ENCODE results near the gene TRIM71. TPM values are rescaled to one million over a fixed set of nuclear protein-coding genes. Genes with fewer than 3 reads are reported as not detected.
"Not testable (repeated sequence)": the region's sequence is repeated elsewhere in the genome, so short reads cannot be mapped to it uniquely, and the experiment has no call there.

Gene TRIM71
- polyA plus RNA-seq, 1 donor (not counting 4 experiments of a cell fraction or from before 2014, with no cell fraction given), result not detected

DNA sequence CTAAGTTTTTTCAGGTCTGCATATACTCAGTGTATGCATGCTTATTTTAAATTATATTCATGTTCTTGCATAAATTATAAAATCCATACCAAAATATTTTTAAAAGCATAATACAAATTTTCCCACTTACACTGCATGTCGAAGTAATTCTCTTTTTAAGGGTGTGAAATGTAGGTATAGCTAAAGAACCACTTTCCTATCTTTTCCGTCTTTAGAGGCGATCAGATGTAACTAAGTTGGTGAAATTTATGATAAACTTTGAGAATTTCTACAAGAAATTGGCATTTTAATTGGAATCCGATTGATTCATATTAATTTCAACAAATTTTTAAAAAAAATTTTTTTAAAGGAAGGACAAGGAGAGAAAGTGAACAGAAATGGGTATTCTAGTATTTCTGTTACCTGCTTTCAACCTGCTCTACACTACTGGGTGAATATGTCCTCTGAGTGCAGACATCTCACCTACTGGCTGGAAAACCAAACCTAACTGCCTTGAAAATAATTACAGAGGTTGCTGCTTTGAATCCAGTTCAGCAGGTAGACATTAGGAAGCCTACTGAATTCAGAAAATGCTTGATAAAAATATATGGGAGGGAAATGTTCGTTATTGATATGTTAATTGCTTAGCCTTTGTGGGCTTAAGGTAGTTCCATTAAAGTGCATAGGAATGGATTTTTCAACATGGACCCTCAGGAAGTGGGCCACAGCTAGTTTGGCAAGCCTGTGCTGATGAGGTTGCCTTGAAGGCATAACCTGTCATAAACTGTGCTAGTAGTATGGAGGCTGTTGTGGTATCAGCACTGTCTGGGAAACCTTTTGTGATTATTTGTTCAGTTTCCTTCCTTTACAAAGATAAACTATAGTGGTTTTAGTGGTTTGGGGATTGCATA, 5.1 kb downstream of the TRIM71 start:
- dilution Hi-C loops (cut with MboI; ENCODE audit: extremely low pct_ligation_motif_present, low sequenced_read_pairs), result no loop called here
- DNase-seq (ENCODE audit: low read depth, low spot score) (no peak), FAIRE-seq (no peak)
- H3K4me1 ChIP-seq (ENCODE audit: control insufficient read depth, extremely low read depth, insufficient read depth, low read length), result no peaks in the 10 kb centered on the region
- no peaks in the 10 kb centered on the region for H3K9me1 ChIP-seq (ENCODE audit: control insufficient read depth, extremely low read depth, insufficient read depth, low read length)
- no peak overlapping the region for H3K27ac ChIP-seq (ENCODE audit: control insufficient read depth, insufficient read depth, low read length)
- no peaks in the 10 kb centered on the region for H4K20me1 ChIP-seq (ENCODE audit: control insufficient read depth, extremely low read depth, insufficient read depth, low read length)
- H3K79me2 ChIP-seq (ENCODE audit: control insufficient read depth, insufficient read depth, low read length), result no peaks in the 10 kb centered on the region
- peaks cover 52% of the 10 kb centered on the region for H3K27me3 ChIP-seq (ENCODE audit: control insufficient read depth, extremely low read depth, insufficient read depth, low read length)
- H3K4me3 ChIP-seq (ENCODE audit: control insufficient read depth in 2 of 3, extremely low read depth in 1 of 3, insufficient read depth in 2 of 3, low read depth in 1 of 3, low read length in 3 of 3), result no peak overlapping the region
- H3K36me3 ChIP-seq (ENCODE audit: control insufficient read depth in 2 of 2, extremely low read depth in 1 of 2, insufficient read depth in 2 of 2, low read length in 2 of 2), result no peaks in the 10 kb centered on the region
- TF ChIP-seq, protein P1, sequence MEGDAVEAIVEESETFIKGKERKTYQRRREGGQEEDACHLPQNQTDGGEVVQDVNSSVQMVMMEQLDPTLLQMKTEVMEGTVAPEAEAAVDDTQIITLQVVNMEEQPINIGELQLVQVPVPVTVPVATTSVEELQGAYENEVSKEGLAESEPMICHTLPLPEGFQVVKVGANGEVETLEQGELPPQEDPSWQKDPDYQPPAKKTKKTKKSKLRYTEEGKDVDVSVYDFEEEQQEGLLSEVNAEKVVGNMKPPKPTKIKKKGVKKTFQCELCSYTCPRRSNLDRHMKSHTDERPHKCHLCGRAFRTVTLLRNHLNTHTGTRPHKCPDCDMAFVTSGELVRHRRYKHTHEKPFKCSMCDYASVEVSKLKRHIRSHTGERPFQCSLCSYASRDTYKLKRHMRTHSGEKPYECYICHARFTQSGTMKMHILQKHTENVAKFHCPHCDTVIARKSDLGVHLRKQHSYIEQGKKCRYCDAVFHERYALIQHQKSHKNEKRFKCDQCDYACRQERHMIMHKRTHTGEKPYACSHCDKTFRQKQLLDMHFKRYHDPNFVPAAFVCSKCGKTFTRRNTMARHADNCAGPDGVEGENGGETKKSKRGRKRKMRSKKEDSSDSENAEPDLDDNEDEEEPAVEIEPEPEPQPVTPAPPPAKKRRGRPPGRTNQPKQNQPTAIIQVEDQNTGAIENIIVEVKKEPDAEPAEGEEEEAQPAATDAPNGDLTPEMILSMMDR (optimal IDR thresholded peaks at IDR 0.05 in 1 of 3, IDR thresholded peaks at IDR 0.05 in 1 of 3, conservative IDR thresholded peaks at IDR 0.05 in 1 of 3; ENCODE audit: extremely low read depth in 1 of 3, insufficient read depth in 2 of 3, low read length in 3 of 3), result no peak
- TF ChIP-seq EZH2 (IDR thresholded peaks at IDR 0.05; ENCODE audit: low read length), result no peak
- H3K9ac ChIP-seq (ENCODE audit: control insufficient read depth, extremely low read depth, insufficient read depth, low read length), result no peak overlapping the region
- H2AFZ ChIP-seq (ENCODE audit: control insufficient read depth, low read length), result no peak overlapping the region
- no peak overlapping the region for H3K4me2 ChIP-seq (ENCODE audit: control insufficient read depth, extremely low read depth, insufficient read depth, low read depth, low read length)
- H3K9me3 ChIP-seq (ENCODE audit: control insufficient read depth, low read depth, low read length), result peaks cover 5% of the 10 kb centered on the region

DNA sequence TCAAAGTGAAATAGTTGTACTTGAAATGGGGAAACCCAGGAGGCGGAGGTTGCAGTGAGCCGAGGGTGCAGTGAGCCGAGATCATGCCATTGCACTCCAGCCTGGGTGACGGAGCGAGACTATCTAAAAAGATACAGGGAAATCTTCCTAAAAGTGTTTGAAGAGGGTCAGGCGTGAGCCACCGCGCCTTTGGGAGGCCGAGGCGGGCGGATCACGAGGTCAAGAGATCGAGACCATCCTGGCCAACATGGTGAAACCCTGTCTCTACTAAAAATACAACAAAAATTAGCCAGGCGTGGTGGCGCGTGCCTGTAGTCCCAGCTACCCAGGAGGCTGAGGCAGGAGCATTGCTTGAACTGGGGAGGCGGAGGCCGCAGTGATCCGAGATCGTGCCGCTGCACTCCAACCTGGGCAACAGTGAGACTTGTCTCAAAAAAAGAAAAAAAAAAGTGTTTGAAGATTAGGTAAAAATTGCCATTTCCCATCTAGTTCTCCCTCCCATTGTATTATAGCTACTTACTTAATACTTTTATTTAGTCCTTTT, 5.9 kb downstream of the TRIM71 start:
- dilution Hi-C loops (cut with MboI; ENCODE audit: extremely low pct_ligation_motif_present, low sequenced_read_pairs); H3K4me1 ChIP-seq (ENCODE audit: control insufficient read depth, extremely low read depth, insufficient read depth, low read length): not testable (repeated sequence)
- peaks cover 43% of the 10 kb centered on the region for H3K27me3 ChIP-seq (ENCODE audit: control insufficient read depth, extremely low read depth, insufficient read depth, low read length)

More for the DNA sequence above, 5.9 kb downstream of the TRIM71 start:
- not testable (repeated sequence) for H3K27ac ChIP-seq (ENCODE audit: control insufficient read depth, insufficient read depth, low read length); DNase-seq (ENCODE audit: low read depth, low spot score); FAIRE-seq; H3K9ac ChIP-seq (ENCODE audit: control insufficient read depth, extremely low read depth, insufficient read depth, low read length); H3K9me1 ChIP-seq (ENCODE audit: control insufficient read depth, extremely low read depth, insufficient read depth, low read length); H3K36me3 ChIP-seq (ENCODE audit: control insufficient read depth in 2 of 2, extremely low read depth in 1 of 2, insufficient read depth in 2 of 2, low read length in 2 of 2); H2AFZ ChIP-seq (ENCODE audit: control insufficient read depth, low read length); H3K79me2 ChIP-seq (ENCODE audit: control insufficient read depth, insufficient read depth, low read length); H3K9me3 ChIP-seq (ENCODE audit: control insufficient read depth, low read depth, low read length); H4K20me1 ChIP-seq (ENCODE audit: control insufficient read depth, extremely low read depth, insufficient read depth, low read length); H3K4me3 ChIP-seq (ENCODE audit: control insufficient read depth in 2 of 3, extremely low read depth in 1 of 3, insufficient read depth in 2 of 3, low read depth in 1 of 3, low read length in 3 of 3); H3K4me2 ChIP-seq (ENCODE audit: control insufficient read depth, extremely low read depth, insufficient read depth, low read depth, low read length)

All from keratinocyte (primary cell).